Stimulated activated CD4-positive, alpha-beta T cell treated with anti-CD3 and anti-CD28 coated beads, TNF-alpha, amount 100 ng/mL, for 24 hours (primary cell): Measurements from ENCODE around the gene NCEH1.

Experiments used
- DNase-seq, 3 experiments: peaks; one replicate each; pipeline ENCODE4 v3.0.0-alpha.2; 2020; ENCODE audit warnings: low read depth in 3 of 3

Gene NCEH1

GRCh38 chr3:172582712-172583111 is 128.2 kb downstream of the NCEH1 start:
- DNase-seq, result no peak

- DNase-seq, result no peak
These were observed 129.1 kb downstream of the NCEH1 start for GRCh38 chr3:172581757-172582166.

GRCh38 chr3:172580680-172581401 is 130.0 kb downstream of the NCEH1 start:
- DNase-seq, result no peak
